GM23338 (cell line): ENCODE data around the gene CYP46A1.

Source experiments
- CREB1 ChIP-seq: fragments of 250-450 bp; sonication (Bioruptor Pico); IDR thresholded peaks from 2 replicates; pipeline ENCODE4 v1.5.0; 2020; ENCODE audit warnings: low read depth, mild to moderate bottlenecking, moderate library complexity
- CTCF ChIP-seq, 2 experiments: fragments of 200-600 bp in 1 of 2; sonication (generic) in 1 of 2; conservative IDR thresholded peaks; 2 replicates each; pipeline versions ENCODE4 v1.5.1 to v1.6.1; 2016 to 2017; ENCODE audit warnings: antibody characterized with exemption in 2 of 2, low read depth in 2 of 2, mild to moderate bottlenecking in 2 of 2, moderate library complexity in 1 of 2
- EZH2 ChIP-seq: fragments of 200-600 bp; sonication (generic); IDR thresholded peaks from one replicate; pipeline ENCODE4 v1.8.0; 2017; ENCODE audit warnings: antibody characterized with exemption, mild to moderate bottlenecking, low read depth; ENCODE audit not compliant: unreplicated experiment
- POLR2AphosphoS5 ChIP-seq: IDR thresholded peaks from 2 replicates; pipeline ENCODE4 v1.6.1; 2016; ENCODE audit warnings: antibody characterized with exemption, low read depth
- STAT1 ChIP-seq: IDR thresholded peaks from one replicate; pipeline ENCODE4 v1.6.1; 2016; ENCODE audit warnings: antibody characterized with exemption; ENCODE audit not compliant: unreplicated experiment
- ZNF114 ChIP-seq: fragments of 250-450 bp; sonication (Bioruptor Pico); IDR thresholded peaks from 2 replicates; pipeline ENCODE4 v1.5.0; 2020; ENCODE audit warnings: mild to moderate bottlenecking, moderate library complexity
- TF ChIP-seq, protein P1 (sequence below): IDR thresholded peaks from one replicate; pipeline ENCODE4 v1.6.1; 2018; ENCODE audit warnings: antibody characterized with exemption; ENCODE audit not compliant: unreplicated experiment
- TF ChIP-seq, protein P2 (sequence below): IDR thresholded peaks from 2 replicates; pipeline ENCODE4 v1.6.1; 2016; ENCODE audit warnings: antibody characterized with exemption

DNA sequence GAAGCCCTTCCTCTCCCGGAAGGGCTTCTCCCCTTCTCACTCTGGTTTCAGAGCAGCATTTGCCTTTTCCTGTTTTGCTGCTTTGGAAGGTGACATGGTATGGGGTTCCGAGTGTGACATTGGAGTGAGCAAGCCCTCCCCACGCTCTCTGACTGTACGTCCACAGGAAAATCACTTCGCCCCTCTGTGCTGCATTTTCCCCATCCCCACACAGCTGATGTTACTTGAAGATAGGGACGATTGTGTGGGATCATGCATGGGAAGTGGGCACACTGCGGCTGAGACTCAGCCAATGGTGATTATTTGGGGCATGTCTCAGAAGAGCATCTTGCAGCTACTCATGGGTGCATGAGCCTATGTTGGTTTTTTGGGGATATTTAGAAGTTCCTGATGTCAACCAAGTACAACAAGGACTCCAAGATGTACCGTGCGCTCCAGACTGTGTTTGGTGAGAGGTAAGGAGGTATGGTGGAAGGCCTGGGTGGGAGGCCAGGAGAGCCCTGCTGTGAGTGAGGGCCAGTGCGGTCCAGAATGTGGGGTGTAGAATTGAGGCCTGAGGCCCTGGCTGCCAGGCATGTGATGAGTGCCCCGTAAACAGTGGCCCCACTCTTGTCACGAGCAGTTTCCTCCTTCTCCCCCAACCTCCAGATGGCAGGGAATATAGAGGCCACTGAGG, 15.1 kb downstream of the CYP46A1 start:
- TF ChIP-seq CREB1 (CRISPR knock-in tag) (no peak), CTCF (conservative IDR thresholded peaks at IDR 0.05; ENCODE audit: low read depth in 2 of 2) (no peak), POLR2AphosphoS5 (no peak), EZH2 (no peak), STAT1 (no peak), ZNF114 (CRISPR knock-in tag) (no peak)
- TF ChIP-seq, protein P1, sequence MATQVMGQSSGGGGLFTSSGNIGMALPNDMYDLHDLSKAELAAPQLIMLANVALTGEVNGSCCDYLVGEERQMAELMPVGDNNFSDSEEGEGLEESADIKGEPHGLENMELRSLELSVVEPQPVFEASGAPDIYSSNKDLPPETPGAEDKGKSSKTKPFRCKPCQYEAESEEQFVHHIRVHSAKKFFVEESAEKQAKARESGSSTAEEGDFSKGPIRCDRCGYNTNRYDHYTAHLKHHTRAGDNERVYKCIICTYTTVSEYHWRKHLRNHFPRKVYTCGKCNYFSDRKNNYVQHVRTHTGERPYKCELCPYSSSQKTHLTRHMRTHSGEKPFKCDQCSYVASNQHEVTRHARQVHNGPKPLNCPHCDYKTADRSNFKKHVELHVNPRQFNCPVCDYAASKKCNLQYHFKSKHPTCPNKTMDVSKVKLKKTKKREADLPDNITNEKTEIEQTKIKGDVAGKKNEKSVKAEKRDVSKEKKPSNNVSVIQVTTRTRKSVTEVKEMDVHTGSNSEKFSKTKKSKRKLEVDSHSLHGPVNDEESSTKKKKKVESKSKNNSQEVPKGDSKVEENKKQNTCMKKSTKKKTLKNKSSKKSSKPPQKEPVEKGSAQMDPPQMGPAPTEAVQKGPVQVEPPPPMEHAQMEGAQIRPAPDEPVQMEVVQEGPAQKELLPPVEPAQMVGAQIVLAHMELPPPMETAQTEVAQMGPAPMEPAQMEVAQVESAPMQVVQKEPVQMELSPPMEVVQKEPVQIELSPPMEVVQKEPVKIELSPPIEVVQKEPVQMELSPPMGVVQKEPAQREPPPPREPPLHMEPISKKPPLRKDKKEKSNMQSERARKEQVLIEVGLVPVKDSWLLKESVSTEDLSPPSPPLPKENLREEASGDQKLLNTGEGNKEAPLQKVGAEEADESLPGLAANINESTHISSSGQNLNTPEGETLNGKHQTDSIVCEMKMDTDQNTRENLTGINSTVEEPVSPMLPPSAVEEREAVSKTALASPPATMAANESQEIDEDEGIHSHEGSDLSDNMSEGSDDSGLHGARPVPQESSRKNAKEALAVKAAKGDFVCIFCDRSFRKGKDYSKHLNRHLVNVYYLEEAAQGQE = no peak
- TF ChIP-seq, protein P2, sequence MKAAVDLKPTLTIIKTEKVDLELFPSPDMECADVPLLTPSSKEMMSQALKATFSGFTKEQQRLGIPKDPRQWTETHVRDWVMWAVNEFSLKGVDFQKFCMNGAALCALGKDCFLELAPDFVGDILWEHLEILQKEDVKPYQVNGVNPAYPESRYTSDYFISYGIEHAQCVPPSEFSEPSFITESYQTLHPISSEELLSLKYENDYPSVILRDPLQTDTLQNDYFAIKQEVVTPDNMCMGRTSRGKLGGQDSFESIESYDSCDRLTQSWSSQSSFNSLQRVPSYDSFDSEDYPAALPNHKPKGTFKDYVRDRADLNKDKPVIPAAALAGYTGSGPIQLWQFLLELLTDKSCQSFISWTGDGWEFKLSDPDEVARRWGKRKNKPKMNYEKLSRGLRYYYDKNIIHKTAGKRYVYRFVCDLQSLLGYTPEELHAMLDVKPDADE = no peak
